Measurements from ENCODE around the gene PNPLA7. TPM values are rescaled to one million over a fixed set of nuclear protein-coding genes. Genes with fewer than 3 reads are reported as not detected.
A peak's percentile ranks its signal among the peaks of the same experiment; 100 is the strongest.
"Not testable (repeated sequence)": the region's sequence is repeated elsewhere in the genome, so short reads cannot be mapped to it uniquely, and the experiment has no call there.

The PNPLA7 gene
- total RNA-seq, 2 donors from 2014 or later, result 1.2 to 7.1 TPM

GRCh38 chr9:137511758-137512463 is 38.3 kb downstream of the PNPLA7 start:
- no peaks in the 10 kb centered on the region for H3K36me3 Mint-ChIP-seq
- no peak for ATAC-seq

GRCh38 chr9:137511126-137511525 is 39.1 kb downstream of the PNPLA7 start:
- not testable (repeated sequence) for H3K36me3 Mint-ChIP-seq; H3K27ac Mint-ChIP-seq; H3K4me3 Mint-ChIP-seq; H3K27me3 Mint-ChIP-seq; ATAC-seq; H3K4me1 Mint-ChIP-seq (ENCODE audit: low read depth in 2 of 2); H3K9me3 Mint-ChIP-seq
- DNase-seq (ENCODE audit: low spot score), result peak; percentile 29

More at GRCh38 chr9:137511758-137512463, 38.3 kb downstream of the PNPLA7 start:
- Mint-ChIP-seq H3K4me1 (ENCODE audit: low read depth in 2 of 2) (peaks cover 5 to 6% of the 10 kb centered on the region in 2 donors), H3K9me3 (no peaks in the 10 kb centered on the region), H3K27ac (no peak overlapping the region), H3K27me3 (no peaks in the 10 kb centered on the region), H3K4me3 (no peak overlapping the region)
- peak; percentile 50 for DNase-seq (ENCODE audit: low spot score)

DNA sequence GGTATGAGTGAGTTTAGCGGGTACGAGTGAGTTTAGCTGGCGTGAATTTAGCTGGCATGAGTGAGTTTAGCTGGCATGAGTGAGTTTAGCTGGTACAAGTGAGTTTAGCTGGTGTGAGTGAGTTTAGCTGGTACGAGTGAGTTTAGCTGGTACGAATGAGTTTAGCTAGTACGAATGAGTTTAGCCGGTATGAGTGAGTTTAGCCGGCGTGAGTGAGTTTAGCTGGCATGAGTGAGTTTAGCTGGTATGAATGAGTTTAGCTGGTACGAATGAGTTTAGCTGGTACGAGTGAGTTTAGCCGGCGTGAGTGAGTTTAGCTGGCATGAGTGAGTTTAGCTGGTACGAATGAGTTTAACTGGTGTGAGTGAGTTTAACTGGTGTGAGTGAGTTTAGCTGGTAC is 41.0 kb downstream of the PNPLA7 start:
- H3K4me3 Mint-ChIP-seq, result no peak overlapping the region
- no peaks in the 10 kb centered on the region for H3K36me3 Mint-ChIP-seq
- H3K4me1 Mint-ChIP-seq (ENCODE audit: low read depth in 2 of 2), result peaks cover 5 to 6% of the 10 kb centered on the region in 2 donors
- no peaks in the 10 kb centered on the region for H3K27me3 Mint-ChIP-seq
- no peak overlapping the region for H3K27ac Mint-ChIP-seq
- no peaks in the 10 kb centered on the region for H3K9me3 Mint-ChIP-seq
- DNase-seq (ENCODE audit: low spot score) (no peak), ATAC-seq (no peak)

DNA sequence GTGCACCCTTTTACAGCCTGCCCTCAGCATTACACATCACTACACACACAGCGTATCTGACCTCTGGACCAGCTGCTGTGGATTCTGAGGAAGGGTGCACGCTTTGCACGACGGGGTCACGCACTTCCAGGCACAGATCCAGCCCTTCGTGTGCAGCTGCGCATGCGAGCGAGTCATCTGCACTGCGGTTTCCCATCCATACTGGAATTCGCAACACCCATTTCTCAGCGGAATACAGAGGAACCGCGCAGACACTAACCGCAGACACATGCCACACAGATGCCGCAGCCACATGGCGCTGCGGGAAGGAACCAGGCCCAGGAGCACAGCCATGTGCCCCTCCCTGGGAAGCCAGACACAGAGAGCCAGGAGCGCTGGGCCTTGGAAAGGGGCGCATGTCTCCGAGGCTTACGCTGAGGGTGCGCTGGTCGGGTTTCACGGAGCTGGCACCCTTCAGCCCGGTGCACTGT is 43.5 kb downstream of the PNPLA7 start:
- H3K4me1 Mint-ChIP-seq (ENCODE audit: low read depth in 2 of 2), result peaks cover 3 to 5% of the 10 kb centered on the region in 2 donors
- DNase-seq (ENCODE audit: low spot score), result no peak
- ATAC-seq, result no peak
- H3K9me3 Mint-ChIP-seq, result no peaks in the 10 kb centered on the region
- no peak overlapping the region for H3K4me3 Mint-ChIP-seq
- no peak overlapping the region for H3K27ac Mint-ChIP-seq
- no peaks in the 10 kb centered on the region for H3K27me3 Mint-ChIP-seq
- no peaks in the 10 kb centered on the region for H3K36me3 Mint-ChIP-seq

GRCh38 chr9:137506274-137506673 is 43.9 kb downstream of the PNPLA7 start:
- no peaks in the 10 kb centered on the region for H3K27me3 Mint-ChIP-seq
- ATAC-seq (no peak), DNase-seq (ENCODE audit: low spot score) (no peak)
- H3K9me3 Mint-ChIP-seq, result no peaks in the 10 kb centered on the region
- no peak overlapping the region for H3K27ac Mint-ChIP-seq
- no peaks in the 10 kb centered on the region for H3K36me3 Mint-ChIP-seq
- peaks cover 3 to 5% of the 10 kb centered on the region in 2 donors for H3K4me1 Mint-ChIP-seq (ENCODE audit: low read depth in 2 of 2)
- no peak overlapping the region for H3K4me3 Mint-ChIP-seq

- Mint-ChIP-seq H3K4me1 (ENCODE audit: low read depth in 2 of 2) (peaks cover 3 to 5% of the 10 kb centered on the region in 2 donors), H3K27me3 (no peaks in the 10 kb centered on the region), H3K4me3 (no peak overlapping the region), H3K36me3 (no peaks in the 10 kb centered on the region), H3K27ac (no peak overlapping the region), H3K9me3 (no peaks in the 10 kb centered on the region)
- DNase-seq (ENCODE audit: low spot score), result no peak
- no peak for ATAC-seq
These were observed 44.6 kb downstream of the PNPLA7 start for GRCh38 chr9:137505421-137506140.

GRCh38 chr9:137504432-137504777 is 45.8 kb downstream of the PNPLA7 start:
- Mint-ChIP-seq H3K9me3 (no peaks in the 10 kb centered on the region), H3K27ac (no peak overlapping the region), H3K4me3 (no peak overlapping the region), H3K36me3 (no peaks in the 10 kb centered on the region), H3K27me3 (no peaks in the 10 kb centered on the region), H3K4me1 (ENCODE audit: low read depth in 2 of 2) (peaks cover 3 to 5% of the 10 kb centered on the region in 2 donors)
- DNase-seq (ENCODE audit: low spot score) (no peak), ATAC-seq (no peak)

DNA sequence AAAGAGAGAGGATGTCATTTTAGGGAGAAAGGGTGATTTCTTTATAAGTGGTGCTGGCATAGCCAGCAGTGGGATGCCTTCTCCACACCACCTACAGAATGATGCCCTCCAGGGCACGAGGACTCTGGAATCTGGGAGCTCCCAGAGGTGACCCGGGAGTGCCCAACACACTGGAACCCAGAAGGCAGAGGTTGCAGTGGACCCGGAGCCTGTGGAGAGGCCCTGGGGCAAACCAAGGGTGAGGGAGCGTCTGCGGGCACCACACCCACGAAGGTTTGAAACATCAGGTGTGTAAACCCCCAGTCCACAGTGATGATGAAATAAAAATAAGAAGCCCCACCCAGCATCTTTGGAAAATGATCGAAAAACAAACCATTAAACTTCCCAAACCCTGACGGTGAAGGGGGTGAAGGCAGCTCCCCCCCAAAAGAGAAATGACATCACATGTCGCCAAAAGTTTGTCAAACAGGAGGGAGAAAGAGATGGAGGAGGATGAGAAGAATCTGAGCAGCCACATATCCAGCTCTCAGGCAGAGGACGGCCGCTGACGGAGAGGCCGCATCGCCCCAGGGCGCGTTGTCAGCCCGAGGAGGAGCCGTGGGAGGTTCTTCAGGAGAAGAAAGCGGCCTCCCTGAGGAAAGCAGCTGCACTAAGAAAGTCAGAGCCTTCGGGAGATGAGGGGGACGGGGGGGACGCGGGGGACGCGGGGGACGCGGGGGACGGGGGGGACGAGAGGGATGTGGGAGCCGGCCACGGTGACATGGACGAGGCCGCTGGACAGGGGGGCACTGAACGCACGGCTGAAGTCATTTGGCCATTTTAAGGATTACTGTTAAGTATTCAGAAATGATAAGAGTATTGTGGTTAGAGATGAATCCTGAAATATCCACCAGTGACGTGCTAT is 47.9 kb downstream of the PNPLA7 start:
- Mint-ChIP-seq H3K36me3 (no peaks in the 10 kb centered on the region), H3K9me3 (no peaks in the 10 kb centered on the region), H3K27me3 (no peaks in the 10 kb centered on the region), H3K27ac (peak overlapping the region; percentile 44 to 80), H3K4me1 (ENCODE audit: low read depth in 2 of 2) (peaks cover 3 to 5% of the 10 kb centered on the region in 2 donors), H3K4me3 (no peak overlapping the region)
- DNase-seq (ENCODE audit: low spot score) (no peak), ATAC-seq (no peak)

GRCh38 chr9:137501457-137501856 is 48.7 kb downstream of the PNPLA7 start:
- Mint-ChIP-seq H3K4me3 (no peak overlapping the region), H3K4me1 (ENCODE audit: low read depth in 2 of 2) (peaks cover 3 to 5% of the 10 kb centered on the region in 2 donors), H3K27me3 (no peaks in the 10 kb centered on the region), H3K27ac (peak overlapping the region in 1 of 2 donors; percentile 80), H3K9me3 (no peaks in the 10 kb centered on the region), H3K36me3 (no peaks in the 10 kb centered on the region)
- DNase-seq (ENCODE audit: low spot score), result no peak
- ATAC-seq, result peak in 1 of 2 donors; percentile 26

DNA sequence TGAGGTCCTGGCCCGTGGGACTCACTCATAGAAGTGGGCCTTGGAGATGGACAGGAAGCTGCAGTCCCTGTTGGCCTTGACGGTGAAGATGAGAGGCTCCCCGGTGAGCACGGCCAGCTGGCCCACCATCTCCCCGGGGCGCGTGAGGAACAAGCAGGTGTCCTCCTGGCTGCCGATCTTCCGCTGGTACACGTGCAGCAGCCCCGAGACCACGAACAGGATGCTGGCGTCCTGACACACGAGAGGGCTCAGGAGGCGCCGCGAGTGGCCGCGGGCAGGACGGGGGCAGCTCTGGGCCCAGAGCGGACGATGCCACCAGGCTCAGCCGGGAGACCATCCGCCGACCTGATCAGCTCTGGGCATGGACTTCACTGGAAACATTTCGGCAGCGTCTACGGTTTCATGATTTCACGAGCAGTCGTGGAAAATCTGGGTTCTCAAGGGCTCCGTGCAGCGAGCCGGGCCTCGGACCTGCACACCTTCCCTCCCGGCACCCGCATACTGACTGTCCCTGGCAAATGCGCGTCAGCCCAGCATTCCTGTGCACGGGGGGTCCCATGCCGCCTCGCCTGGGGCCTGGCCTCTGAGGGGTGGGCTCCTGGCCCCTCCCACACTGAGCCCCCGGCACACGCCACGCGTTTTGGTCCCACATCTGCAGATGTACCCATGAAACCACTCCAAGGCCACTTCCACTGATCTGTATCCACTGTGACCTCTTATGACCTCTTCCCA is 49.4 kb downstream of the PNPLA7 start:
- Mint-ChIP-seq H3K36me3 (no peaks in the 10 kb centered on the region), H3K27ac (no peak overlapping the region), H3K9me3 (no peaks in the 10 kb centered on the region), H3K4me3 (no peak overlapping the region), H3K27me3 (no peaks in the 10 kb centered on the region), H3K4me1 (ENCODE audit: low read depth in 2 of 2) (peaks cover 3 to 5% of the 10 kb centered on the region in 2 donors)
- DNase-seq (ENCODE audit: low spot score) (no peak), ATAC-seq (no peak)

DNA sequence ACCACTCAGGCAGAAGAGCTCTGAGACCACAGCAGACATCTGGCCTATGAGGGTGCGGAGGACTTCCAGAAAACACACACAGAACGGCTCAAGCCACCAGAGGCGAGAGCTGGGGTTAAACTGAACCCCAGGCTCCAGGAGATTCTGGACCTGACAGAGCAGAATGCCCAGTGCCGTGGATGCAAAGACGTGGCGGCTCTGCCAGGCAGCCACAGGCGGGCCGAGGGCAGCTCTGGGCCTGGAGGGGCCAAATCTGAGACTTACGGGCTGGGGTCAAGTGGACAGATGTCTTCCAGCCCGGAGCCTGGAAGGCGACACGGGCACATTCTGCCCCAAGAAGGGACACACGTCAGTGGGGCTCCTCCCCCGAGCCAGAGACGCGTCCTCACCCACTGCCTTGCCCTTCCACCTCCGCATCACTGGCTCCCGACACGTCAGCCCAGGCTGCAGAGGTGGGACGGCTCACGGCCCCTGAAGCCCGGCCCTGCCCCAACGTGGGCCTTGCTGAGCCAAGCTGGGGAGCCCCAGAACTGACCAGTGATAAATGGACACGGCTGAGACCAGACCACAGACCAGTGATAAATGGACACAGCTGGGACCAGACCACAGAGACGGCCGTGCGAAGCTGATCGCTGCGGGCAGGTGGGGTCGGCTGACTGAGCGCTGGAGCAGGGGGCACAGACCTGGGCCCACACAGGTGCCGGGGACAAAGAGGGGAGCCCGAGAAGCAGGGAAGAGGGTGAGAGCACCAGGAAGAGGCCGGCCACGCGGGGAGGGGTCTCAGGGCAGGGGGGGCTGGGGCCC is 50.1 kb downstream of the PNPLA7 start:
- ATAC-seq (peak in 1 of 2 donors; percentile 8), DNase-seq (ENCODE audit: low spot score) (no peak)
- Mint-ChIP-seq H3K36me3 (no peaks in the 10 kb centered on the region), H3K4me1 (ENCODE audit: low read depth in 2 of 2) (peaks cover 3 to 5% of the 10 kb centered on the region in 2 donors), H3K27me3 (no peaks in the 10 kb centered on the region), H3K9me3 (no peaks in the 10 kb centered on the region), H3K27ac (no peak overlapping the region), H3K4me3 (no peak overlapping the region)

- H3K36me3 Mint-ChIP-seq, result no peaks in the 10 kb centered on the region
- H3K4me1 Mint-ChIP-seq (ENCODE audit: low read depth in 2 of 2), result peaks cover 3 to 5% of the 10 kb centered on the region in 2 donors
- H3K4me3 Mint-ChIP-seq, result no peak overlapping the region
- DNase-seq (ENCODE audit: low spot score), result no peak
- no peak for ATAC-seq
- no peaks in the 10 kb centered on the region for H3K27me3 Mint-ChIP-seq
- H3K9me3 Mint-ChIP-seq, result no peaks in the 10 kb centered on the region
- no peak overlapping the region for H3K27ac Mint-ChIP-seq
These were observed 50.8 kb downstream of the PNPLA7 start for GRCh38 chr9:137499416-137499815.
